K562 (cell line): ENCODE data around the gene MAGT1. TPM values are rescaled to one million over a fixed set of nuclear protein-coding genes. Genes with fewer than 3 reads are reported as not detected.

Source experiments
- BCL6 ChIP-seq: fragments of 250-450 bp; sonication (Bioruptor Pico); IDR thresholded peaks from 2 replicates; pipeline ENCODE4 v1.4.0; 2020
- DACH1 ChIP-seq: fragments of 450-650 bp; IDR thresholded peaks from 2 replicates; pipeline ENCODE4 v1.6.1; 2018; ENCODE audit not compliant: partially characterized antibody
- GTF2A2 ChIP-seq: IDR thresholded peaks from 2 replicates; pipeline ENCODE4 v1.6.1; 2016; ENCODE audit warnings: mild to moderate bottlenecking, missing genetic modification characterization, missing compliant biosample characterization
- LEF1 ChIP-seq: fragments of 450-650 bp; IDR thresholded peaks from 2 replicates; pipeline ENCODE4 v1.6.1; 2016; ENCODE audit warnings: mild to moderate bottlenecking
- NFYB ChIP-seq: IDR thresholded peaks from 2 replicates; pipeline ENCODE4 v1.6.1; 2011; ENCODE audit warnings: mild to moderate bottlenecking, moderate library complexity; ENCODE audit not compliant: insufficient read length; ENCODE audit errors: extremely low read depth
- RBM14 ChIP-seq: fragments of 200-400 bp; formaldehyde crosslinking; IDR thresholded peaks from 2 replicates; pipeline ENCODE4 v1.6.1; 2018; ENCODE audit warnings: low read depth, mild to moderate bottlenecking, low read length, moderate library complexity, borderline replicate concordance; ENCODE audit not compliant: insufficient read depth
- SP2 ChIP-seq: IDR thresholded peaks from 2 replicates; pipeline ENCODE4 v1.6.1; 2011; ENCODE audit warnings: mild to moderate bottlenecking, low read depth, low read length, moderate library complexity; ENCODE audit not compliant: poor library complexity, severe bottlenecking; ENCODE audit errors: extremely low read depth
- polyA plus RNA-seq, 8 experiments: library from polyadenylated mRNA; depleted of rRNA in 4 of 8; stranded (reverse) in 5 of 8; unstranded in 3 of 8; fragments of >200 nt; fragmentation: Nextera tagmentation in 2 of 8; fragmentation: Illumina TruSeq in 1 of 8; extraction: Ambion mirVana in 2 of 8; extraction: Trizol in 1 of 8; gene quantifications; 2 replicates each; pipeline versions ENCODE4 v1.2.1 to v1.2.3, GENCODE V29; 2011 to 2014; ENCODE audit warnings: inconsistent platforms in 1 of 8, missing spikeins in 1 of 8
- total RNA-seq, 7 experiments: library from RNA; depleted of rRNA in 6 of 7; stranded (reverse); fragments of >200 nt in 6 of 7; fragmentation: Illumina TruSeq in 2 of 7; extraction: Trizol in 2 of 7; gene quantifications; 2 replicates each; pipeline versions ENCODE4 v1.2.1 to v1.2.3, GENCODE V29; 2011 to 2021; ENCODE audit warnings: low replicate concordance in 1 of 7
- TF ChIP-seq, protein P1 (sequence below), 2 experiments: fragments of 450-650 bp; IDR thresholded peaks; 2 replicates each; pipeline ENCODE4 v1.6.1; 2016
- TF ChIP-seq, protein P2 (sequence below): fragments of 250-450 bp; sonication (Bioruptor Pico); IDR thresholded peaks from 2 replicates; pipeline ENCODE4 v1.4.0; 2020; ENCODE audit warnings: mild to moderate bottlenecking, moderate library complexity, borderline replicate concordance
- TF ChIP-seq, protein P3 (sequence below): fragments of 450-650 bp; IDR thresholded peaks from 2 replicates; pipeline ENCODE4 v1.6.1; 2016

The MAGT1 gene
- total and polyA plus RNA-seq, 9 of the 15 experiments (the other 6 are each of a cell fraction or from before 2014, with no cell fraction given) = 15.5 to 46.2 (median 28.8) TPM

DNA sequence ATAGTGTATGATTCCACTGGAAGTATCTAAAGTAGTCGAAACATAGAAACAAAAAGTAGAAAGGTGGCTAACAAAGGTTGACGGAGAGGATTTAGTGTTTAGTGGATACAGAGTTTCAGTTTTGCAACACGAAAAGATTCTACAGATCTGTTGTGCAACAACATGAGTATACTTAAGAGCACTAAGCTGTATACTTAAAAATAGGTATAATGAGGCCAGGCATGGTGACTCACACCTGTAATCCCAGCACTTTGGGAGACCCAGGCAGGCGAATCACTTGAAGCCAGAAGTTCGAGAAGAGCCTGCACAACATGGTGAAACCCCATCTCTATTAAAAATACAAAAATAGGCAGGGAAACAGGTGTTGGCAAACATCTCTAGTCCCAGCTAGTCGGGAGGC is 101.3 kb downstream of the MAGT1 start (continued):
- TF ChIP-seq, protein P1, sequence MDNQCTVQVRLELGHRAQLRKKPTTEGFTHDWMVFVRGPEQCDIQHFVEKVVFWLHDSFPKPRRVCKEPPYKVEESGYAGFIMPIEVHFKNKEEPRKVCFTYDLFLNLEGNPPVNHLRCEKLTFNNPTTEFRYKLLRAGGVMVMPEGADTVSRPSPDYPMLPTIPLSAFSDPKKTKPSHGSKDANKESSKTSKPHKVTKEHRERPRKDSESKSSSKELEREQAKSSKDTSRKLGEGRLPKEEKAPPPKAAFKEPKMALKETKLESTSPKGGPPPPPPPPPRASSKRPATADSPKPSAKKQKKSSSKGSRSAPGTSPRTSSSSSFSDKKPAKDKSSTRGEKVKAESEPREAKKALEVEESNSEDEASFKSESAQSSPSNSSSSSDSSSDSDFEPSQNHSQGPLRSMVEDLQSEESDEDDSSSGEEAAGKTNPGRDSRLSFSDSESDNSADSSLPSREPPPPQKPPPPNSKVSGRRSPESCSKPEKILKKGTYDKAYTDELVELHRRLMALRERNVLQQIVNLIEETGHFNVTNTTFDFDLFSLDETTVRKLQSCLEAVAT (IDR thresholded peaks at IDR 0.05) = no peak
- TF ChIP-seq BCL6 (CRISPR knock-in tag) = no peak
- no peak for TF ChIP-seq DACH1
- no peak for TF ChIP-seq GTF2A2 (tag)
- TF ChIP-seq SP2 = no peak
- no peak for TF ChIP-seq RBM14
- TF ChIP-seq NFYB = no peak
- TF ChIP-seq, protein P2, sequence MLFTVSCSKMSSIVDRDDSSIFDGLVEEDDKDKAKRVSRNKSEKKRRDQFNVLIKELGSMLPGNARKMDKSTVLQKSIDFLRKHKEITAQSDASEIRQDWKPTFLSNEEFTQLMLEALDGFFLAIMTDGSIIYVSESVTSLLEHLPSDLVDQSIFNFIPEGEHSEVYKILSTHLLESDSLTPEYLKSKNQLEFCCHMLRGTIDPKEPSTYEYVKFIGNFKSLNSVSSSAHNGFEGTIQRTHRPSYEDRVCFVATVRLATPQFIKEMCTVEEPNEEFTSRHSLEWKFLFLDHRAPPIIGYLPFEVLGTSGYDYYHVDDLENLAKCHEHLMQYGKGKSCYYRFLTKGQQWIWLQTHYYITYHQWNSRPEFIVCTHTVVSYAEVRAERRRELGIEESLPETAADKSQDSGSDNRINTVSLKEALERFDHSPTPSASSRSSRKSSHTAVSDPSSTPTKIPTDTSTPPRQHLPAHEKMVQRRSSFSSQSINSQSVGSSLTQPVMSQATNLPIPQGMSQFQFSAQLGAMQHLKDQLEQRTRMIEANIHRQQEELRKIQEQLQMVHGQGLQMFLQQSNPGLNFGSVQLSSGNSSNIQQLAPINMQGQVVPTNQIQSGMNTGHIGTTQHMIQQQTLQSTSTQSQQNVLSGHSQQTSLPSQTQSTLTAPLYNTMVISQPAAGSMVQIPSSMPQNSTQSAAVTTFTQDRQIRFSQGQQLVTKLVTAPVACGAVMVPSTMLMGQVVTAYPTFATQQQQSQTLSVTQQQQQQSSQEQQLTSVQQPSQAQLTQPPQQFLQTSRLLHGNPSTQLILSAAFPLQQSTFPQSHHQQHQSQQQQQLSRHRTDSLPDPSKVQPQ (CRISPR knock-in tag) = no peak
- no peak for TF ChIP-seq LEF1
- TF ChIP-seq, protein P3, sequence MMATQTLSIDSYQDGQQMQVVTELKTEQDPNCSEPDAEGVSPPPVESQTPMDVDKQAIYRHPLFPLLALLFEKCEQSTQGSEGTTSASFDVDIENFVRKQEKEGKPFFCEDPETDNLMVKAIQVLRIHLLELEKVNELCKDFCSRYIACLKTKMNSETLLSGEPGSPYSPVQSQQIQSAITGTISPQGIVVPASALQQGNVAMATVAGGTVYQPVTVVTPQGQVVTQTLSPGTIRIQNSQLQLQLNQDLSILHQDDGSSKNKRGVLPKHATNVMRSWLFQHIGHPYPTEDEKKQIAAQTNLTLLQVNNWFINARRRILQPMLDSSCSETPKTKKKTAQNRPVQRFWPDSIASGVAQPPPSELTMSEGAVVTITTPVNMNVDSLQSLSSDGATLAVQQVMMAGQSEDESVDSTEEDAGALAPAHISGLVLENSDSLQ = no peak
